Esophagus squamous epithelium (tissue), 5 donors: ENCODE data around the gene EHBP1. TPM values are rescaled to one million over a fixed set of nuclear protein-coding genes. Genes with fewer than 3 reads are reported as not detected.

ENCODE experiments used
- DNase-seq: peaks from one replicate; lab custom pipeline; 2025; lab: John Stamatoyannopoulos, UW
- H3K27ac ChIP-seq, 4 donors: fragments of 200-600 bp; sonication (generic); one replicate each; pipeline ENCODE4 v1.5.1; 2016 to 2019; ENCODE audit warnings: mild to moderate bottlenecking in 1 of 4
- H3K27me3 ChIP-seq, 4 donors: fragments of 200-600 bp; sonication (generic); 1 replicate in 3 of 4; 2 replicates in 1 of 4; pipeline versions ENCODE4 v1.5.1 to v1.6.0; 2017 to 2021; ENCODE audit warnings: antibody characterized with exemption in 1 of 4
- H3K36me3 ChIP-seq, 3 donors: fragments of 200-600 bp; sonication (generic); one replicate each; pipeline ENCODE4 v1.5.1; 2016 to 2019
- H3K4me1 ChIP-seq, 3 donors: fragments of 200-600 bp; sonication (generic); one replicate each; pipeline ENCODE4 v1.5.1; 2017 to 2019
- H3K4me3 ChIP-seq, 4 donors: fragments of 200-600 bp; sonication (generic); 1 replicate in 3 of 4; 2 replicates in 1 of 4; pipeline ENCODE4 v1.5.1; 2016 to 2019; ENCODE audit warnings: mild to moderate bottlenecking in 2 of 4, moderate library complexity in 1 of 4
- H3K9me3 ChIP-seq, 3 donors: fragments of 200-600 bp; sonication (generic); one replicate each; pipeline ENCODE4 v1.5.1; 2016 to 2019
- POLR2A ChIP-seq, 4 donors: fragments of 450-650 bp; IDR thresholded peaks; one replicate each; pipeline ENCODE4 v1.6.1; 2017; ENCODE audit warnings: antibody characterized with exemption in 4 of 4, mild to moderate bottlenecking in 4 of 4, moderate library complexity in 3 of 4
- WGBS, 2 donors: methylation state at CpG; one replicate each; pipeline ENCODE4 v1.1.5; 2018; 5-methylcytosine and 5-hydroxymethylcytosine counted together
- intact Hi-C: fragments of 100-400 bp; cut with DNase I; formaldehyde crosslinking; loops from one replicate; pipeline ENCODE4 v1.15.0; 2022
- total RNA-seq, 4 donors: library from RNA; depleted of rRNA; stranded (reverse); fragments of >200 nt; gene quantifications; one replicate each; pipeline ENCODE4 v1.1.0, GENCODE V29; 2016
- TF ChIP-seq, protein P1 (sequence below), 6 experiments: fragments of 450-650 bp in 4 of 6; fragments of 200-600 bp in 2 of 6; sonication (generic) in 2 of 6; IDR thresholded peaks; one replicate each; pipeline ENCODE4 v1.5.1; 2016 to 2019; ENCODE audit warnings: antibody characterized with exemption in 6 of 6, mild to moderate bottlenecking in 4 of 6, moderate library complexity in 4 of 6
- donor health status: DM: yes; HTN: yes; CAD: no.

The EHBP1 gene
- total RNA-seq, 4 donors from 2014 or later = 59.6 to 111 (median 77.9) TPM

DNA sequence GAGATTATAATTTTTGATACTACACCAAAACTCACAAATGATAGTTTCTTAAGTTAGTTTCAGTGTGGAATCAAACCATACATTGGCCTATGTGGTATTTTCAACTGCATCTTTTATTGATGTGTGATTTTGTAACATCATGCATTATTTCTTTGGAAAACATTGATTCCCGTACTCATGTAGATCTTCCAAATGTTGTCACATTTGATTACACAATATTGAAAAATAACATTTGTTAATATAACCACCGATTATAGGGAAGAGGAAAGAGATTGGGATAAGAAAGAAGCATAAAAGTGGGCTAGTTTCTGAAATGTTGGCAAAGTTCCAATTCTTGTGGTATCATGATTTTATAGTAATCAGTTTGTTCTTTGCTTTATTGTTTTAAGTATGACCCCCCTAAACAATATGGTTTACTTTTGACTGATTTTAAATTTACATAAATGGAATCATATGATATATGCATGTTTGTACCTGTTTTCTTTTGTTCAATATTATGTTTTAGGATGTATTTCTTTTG is 227.9 kb downstream of the EHBP1 start:
- no peak overlapping the region for H3K4me3 ChIP-seq
- 63 to 69% methylated on average over 2 of the region's 2 CpGs for WGBS, 2 donors
- intact Hi-C loops = no loop called here
- TF ChIP-seq POLR2A (IDR thresholded peaks at IDR 0.05) = no peak
- no peaks in the 10 kb centered on the region for H3K36me3 ChIP-seq
- no peak overlapping the region for H3K27ac ChIP-seq
- no peaks in the 10 kb centered on the region for H3K4me1 ChIP-seq
- no peaks in the 10 kb centered on the region for H3K27me3 ChIP-seq
- no peak for DNase-seq
- no peaks in the 10 kb centered on the region for H3K9me3 ChIP-seq

DNA sequence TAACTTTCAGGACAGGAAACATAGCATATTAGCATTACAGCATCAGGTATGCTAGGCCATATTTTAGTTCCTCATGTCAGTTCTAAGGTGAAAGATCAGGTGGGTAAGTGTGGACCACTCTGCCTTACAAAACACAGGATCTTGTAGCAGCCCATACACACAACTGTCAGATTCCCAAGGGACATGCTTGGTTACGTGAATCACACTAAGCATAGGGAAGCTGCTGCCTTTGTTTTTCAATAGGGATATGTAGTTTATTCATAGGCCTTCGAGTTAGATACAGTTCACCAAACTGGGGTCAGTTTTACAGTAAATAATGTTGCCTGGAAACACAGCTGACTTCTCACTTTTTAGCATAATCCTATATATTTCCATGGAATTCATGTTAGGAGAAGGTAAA is 229.0 kb downstream of the EHBP1 start:
- Histone ChIP-seq H3K9me3 (no peaks in the 10 kb centered on the region), H3K4me3 (no peak overlapping the region), H3K36me3 (no peaks in the 10 kb centered on the region), H3K4me1 (no peaks in the 10 kb centered on the region), H3K27ac (no peak overlapping the region), H3K27me3 (no peaks in the 10 kb centered on the region)
- no peak for DNase-seq
- WGBS, 2 donors = 92 to 100% methylated on average over 1 to 2 of the region's 2 CpGs
- TF ChIP-seq, protein P1, sequence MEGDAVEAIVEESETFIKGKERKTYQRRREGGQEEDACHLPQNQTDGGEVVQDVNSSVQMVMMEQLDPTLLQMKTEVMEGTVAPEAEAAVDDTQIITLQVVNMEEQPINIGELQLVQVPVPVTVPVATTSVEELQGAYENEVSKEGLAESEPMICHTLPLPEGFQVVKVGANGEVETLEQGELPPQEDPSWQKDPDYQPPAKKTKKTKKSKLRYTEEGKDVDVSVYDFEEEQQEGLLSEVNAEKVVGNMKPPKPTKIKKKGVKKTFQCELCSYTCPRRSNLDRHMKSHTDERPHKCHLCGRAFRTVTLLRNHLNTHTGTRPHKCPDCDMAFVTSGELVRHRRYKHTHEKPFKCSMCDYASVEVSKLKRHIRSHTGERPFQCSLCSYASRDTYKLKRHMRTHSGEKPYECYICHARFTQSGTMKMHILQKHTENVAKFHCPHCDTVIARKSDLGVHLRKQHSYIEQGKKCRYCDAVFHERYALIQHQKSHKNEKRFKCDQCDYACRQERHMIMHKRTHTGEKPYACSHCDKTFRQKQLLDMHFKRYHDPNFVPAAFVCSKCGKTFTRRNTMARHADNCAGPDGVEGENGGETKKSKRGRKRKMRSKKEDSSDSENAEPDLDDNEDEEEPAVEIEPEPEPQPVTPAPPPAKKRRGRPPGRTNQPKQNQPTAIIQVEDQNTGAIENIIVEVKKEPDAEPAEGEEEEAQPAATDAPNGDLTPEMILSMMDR (IDR thresholded peaks at IDR 0.05) = no peak
- no peak for TF ChIP-seq POLR2A (IDR thresholded peaks at IDR 0.05)
- intact Hi-C loops = no loop called here

DNA sequence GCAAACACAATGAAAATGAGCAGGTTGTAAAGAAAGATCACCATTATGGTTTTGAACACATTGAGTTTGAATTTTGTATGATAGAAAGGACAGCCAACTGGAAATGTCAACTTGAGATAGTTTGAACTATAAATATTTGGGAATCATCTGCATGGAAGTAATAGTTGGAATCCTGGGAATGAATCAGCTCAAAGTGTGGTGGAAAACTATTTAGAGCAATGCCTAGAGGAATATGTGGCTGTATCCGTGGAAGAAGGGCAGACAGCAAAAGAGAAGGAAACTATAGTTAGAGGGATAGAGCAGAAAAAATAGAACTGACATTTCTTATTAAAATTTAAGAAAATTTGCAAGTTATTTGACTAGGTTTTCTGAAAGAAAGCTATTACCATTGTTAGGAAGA is 232.6 kb downstream of the EHBP1 start:
- Histone ChIP-seq H3K4me1 (no peaks in the 10 kb centered on the region), H3K9me3 (no peaks in the 10 kb centered on the region), H3K27me3 (no peaks in the 10 kb centered on the region), H3K27ac (no peak overlapping the region), H3K4me3 (no peak overlapping the region), H3K36me3 (peaks cover 0 to 6% (median 0%) of the 10 kb centered on the region in 3 donors)
- DNase-seq = no peak
- intact Hi-C loops = no loop called here
- WGBS, 2 donors = 67 to 74% methylated on average over 1 of the region's 1 CpG
- no peak for TF ChIP-seq POLR2A (IDR thresholded peaks at IDR 0.05)
- TF ChIP-seq, protein P1 (IDR thresholded peaks at IDR 0.05) = no peak

DNA sequence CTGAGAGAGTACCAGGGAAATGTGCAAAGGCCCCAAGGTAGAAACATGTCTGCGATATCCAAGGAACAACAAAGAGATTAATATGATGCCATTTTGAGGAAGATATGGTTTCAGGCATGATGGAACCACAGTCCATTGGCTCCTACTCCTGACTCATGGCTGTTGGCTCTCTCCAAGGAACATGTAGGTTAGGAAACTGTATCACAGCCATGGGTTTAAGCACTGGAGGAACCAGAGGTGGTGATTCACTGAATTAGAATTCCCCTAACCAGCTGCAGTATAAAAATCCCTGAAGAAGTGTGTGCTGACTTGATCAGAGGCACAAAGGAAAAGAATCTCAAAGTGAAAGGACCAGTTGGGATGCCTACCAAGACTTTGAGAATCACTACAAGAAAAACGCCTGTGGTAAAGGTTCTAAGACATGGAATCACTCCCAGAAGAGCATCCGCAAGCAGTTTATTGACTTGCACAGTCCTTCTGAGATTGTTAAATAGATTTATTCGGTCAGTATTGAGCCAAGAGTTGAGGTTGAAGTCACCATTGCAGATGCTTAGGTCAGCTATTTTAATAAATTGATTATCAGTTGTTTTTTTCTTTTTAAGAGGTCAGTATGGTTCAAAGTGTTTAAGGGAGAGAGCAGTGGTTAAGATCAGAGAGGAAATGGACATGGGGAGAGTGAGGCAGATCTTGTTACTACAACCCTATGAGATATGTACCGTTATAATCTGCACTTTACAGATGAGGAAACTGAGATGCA is 234.4 kb downstream of the EHBP1 start:
- TF ChIP-seq, protein P1 (IDR thresholded peaks at IDR 0.05) = no peak
- no peaks in the 10 kb centered on the region for H3K4me1 ChIP-seq
- H3K27ac ChIP-seq = no peak overlapping the region
- H3K4me3 ChIP-seq = no peak overlapping the region
- no peaks in the 10 kb centered on the region for H3K27me3 ChIP-seq
- no peak for DNase-seq
- WGBS, 2 donors = 67 to 68% methylated on average over 5 of the region's 5 CpGs
- H3K36me3 ChIP-seq = peaks cover 0 to 24% (median 5%) of the 10 kb centered on the region in 3 donors
- intact Hi-C loops = no loop called here
- no peaks in the 10 kb centered on the region for H3K9me3 ChIP-seq

DNA sequence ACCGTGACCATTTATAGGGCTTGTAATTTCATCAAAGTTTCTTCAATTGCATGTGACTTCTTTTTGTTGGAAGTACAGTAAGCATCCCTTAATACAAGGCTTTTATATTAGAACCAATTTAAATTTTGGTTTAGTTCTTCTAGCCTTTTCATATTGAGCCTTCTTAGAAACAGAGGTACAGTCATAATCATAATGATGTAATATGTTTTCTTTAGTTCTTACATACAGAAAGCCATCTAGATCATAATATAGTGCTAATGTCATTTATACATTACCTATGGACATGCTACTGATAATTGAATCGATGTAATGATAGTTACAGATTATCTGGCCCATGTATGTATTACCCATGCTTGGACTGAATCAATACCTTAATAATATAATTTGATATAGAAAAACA is 235.2 kb downstream of the EHBP1 start:
- Histone ChIP-seq H3K36me3 (peaks cover 0 to 30% (median 5%) of the 10 kb centered on the region in 3 donors), H3K27me3 (no peaks in the 10 kb centered on the region), H3K27ac (no peak overlapping the region), H3K4me1 (no peaks in the 10 kb centered on the region), H3K4me3 (no peak overlapping the region), H3K9me3 (no peaks in the 10 kb centered on the region)
- intact Hi-C loops = no loop called here
- WGBS, 2 donors = 90 to 91% methylated on average over 2 of the region's 2 CpGs
- TF ChIP-seq POLR2A (IDR thresholded peaks at IDR 0.05) = no peak
- TF ChIP-seq, protein P1 (IDR thresholded peaks at IDR 0.05) = no peak
- no peak for DNase-seq
